CD4-positive, alpha-beta memory T cell (primary cell): ENCODE results near the gene GTPBP2. TPM values are rescaled to one million over a fixed set of nuclear protein-coding genes. Genes with fewer than 3 reads are reported as not detected.
A peak's percentile ranks its signal among the peaks of the same experiment; 100 is the strongest.
"Not testable (repeated sequence)": the region's sequence is repeated elsewhere in the genome, so short reads cannot be mapped to it uniquely, and the experiment has no call there.

Experiments used
- CTCF ChIA-PET: fragments of 350-600 bp; sonication (Branson Sonifier 250); formaldehyde crosslinking; loops from one replicate; lab custom pipeline; 2021; ENCODE audit warnings: inconsistent platforms; ENCODE audit not compliant: partially characterized antibody; lab: Charles Lee
- POLR2A ChIA-PET: fragments of 350-600 bp; sonication (Branson Sonifier 250); formaldehyde crosslinking; loops from one replicate; lab custom pipeline; 2021; ENCODE audit not compliant: partially characterized antibody; lab: Charles Lee
- DNase-seq, 5 donors: peaks; one replicate each; pipeline versions ENCODE4 v3.0.0 to v3.0.0-alpha.2; 2020 to 2022; ENCODE audit warnings: mixed read lengths in 1 of 5
- H3K27ac ChIP-seq: one replicate; pipeline ENCODE4 v1.7.0; 2013; ENCODE audit warnings: low read depth, low read length
- H3K27me3 ChIP-seq: 2 replicates; pipeline ENCODE4 v1.7.0; 2013; ENCODE audit warnings: mild to moderate bottlenecking, low read length, moderate library complexity; ENCODE audit not compliant: insufficient read depth
- H3K36me3 ChIP-seq: 2 replicates; pipeline ENCODE4 v1.7.0; 2013; ENCODE audit warnings: mild to moderate bottlenecking, low read length, moderate library complexity; ENCODE audit not compliant: insufficient read depth
- H3K4me1 ChIP-seq: 2 replicates; pipeline ENCODE4 v1.7.0; 2013; ENCODE audit warnings: mild to moderate bottlenecking, low read length, moderate library complexity; ENCODE audit not compliant: insufficient read depth
- H3K4me3 ChIP-seq, 2 donors: one replicate each; pipeline ENCODE4 v1.7.0; 2013; ENCODE audit warnings: low read length in 2 of 2, mild to moderate bottlenecking in 1 of 2
- H3K9me3 ChIP-seq, 2 donors: one replicate each; pipeline ENCODE4 v1.7.0; 2013; ENCODE audit warnings: low read length in 2 of 2, control low read depth in 1 of 2; ENCODE audit not compliant: control insufficient read depth in 1 of 2
- H3K27ac Mint-ChIP-seq, 7 donors: one replicate each; pipeline ENCODE4 v1.8.0; 2020 to 2021; ENCODE audit warnings: mixed read lengths in 7 of 7, mild to moderate bottlenecking in 6 of 7, inconsistent platforms in 3 of 7, moderate library complexity in 3 of 7
- H3K27me3 Mint-ChIP-seq, 2 donors: one replicate each; pipeline ENCODE4 v1.8.0; 2020 to 2021; ENCODE audit warnings: mixed read lengths in 2 of 2
- H3K36me3 Mint-ChIP-seq, 2 donors: one replicate each; pipeline ENCODE4 v1.8.0; 2020 to 2021; ENCODE audit warnings: mixed read lengths in 2 of 2, inconsistent platforms in 1 of 2, mild to moderate bottlenecking in 1 of 2
- H3K4me1 Mint-ChIP-seq, 4 donors: one replicate each; pipeline ENCODE4 v1.8.0; 2020 to 2021; ENCODE audit warnings: mixed read lengths in 4 of 4, mild to moderate bottlenecking in 1 of 4
- H3K4me3 Mint-ChIP-seq, 8 donors: one replicate each; pipeline ENCODE4 v1.8.0; 2020 to 2021; ENCODE audit warnings: mixed read lengths in 8 of 8, mild to moderate bottlenecking in 7 of 8, moderate library complexity in 6 of 8, inconsistent platforms in 3 of 8
- H3K9me3 Mint-ChIP-seq, 8 donors: one replicate each; pipeline ENCODE4 v1.8.0; 2020 to 2021; ENCODE audit warnings: mixed read lengths in 8 of 8, mild to moderate bottlenecking in 5 of 8, inconsistent platforms in 3 of 8, moderate library complexity in 1 of 8
- intact Hi-C: fragments of 100-400 bp; cut with micrococcal nuclease; formaldehyde crosslinking; loops from one replicate; pipeline ENCODE4 v1.15.1; 2023
- polyA plus RNA-seq, 2 donors: library from polyadenylated mRNA; unstranded; fragments of 300-500 nt; fragmentation: Illumina TruSeq; gene quantifications; one replicate each; pipeline ENCODE4 v1.2.3, GENCODE V29; 2021
- total RNA-seq, 2 experiments: library from RNA; stranded (reverse); gene quantifications; one replicate each; pipeline ENCODE4 v1.2.3, GENCODE V29; 2021

The GTPBP2 gene
- total and polyA plus RNA-seq, 4 experiments from 2014 or later: 0.83 to 85.0 (median 43.0) TPM

DNA sequence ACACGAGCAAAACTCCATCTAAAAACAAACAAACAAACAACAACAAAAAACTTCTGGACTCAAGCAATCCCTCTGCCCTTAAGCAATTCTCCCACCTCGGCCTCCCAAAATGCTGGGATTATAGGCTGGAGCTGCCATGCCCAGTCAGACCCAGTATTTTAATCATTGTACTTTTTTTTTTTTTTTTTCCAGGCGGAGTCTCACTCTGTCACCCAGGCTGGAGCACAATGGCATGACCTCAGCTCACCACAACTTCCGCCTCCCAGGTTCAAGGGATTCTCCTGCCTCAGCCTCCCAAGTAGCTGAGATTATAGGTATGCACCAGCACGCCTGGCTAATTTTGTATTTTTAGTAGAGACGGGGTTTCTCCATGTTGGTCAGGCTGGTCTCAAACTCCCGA lies 3.9 kb upstream of the GTPBP2 start:
- H3K4me3 ChIP-seq, H3K9me3 Mint-ChIP-seq, H3K27me3 Mint-ChIP-seq, H3K36me3 ChIP-seq, DNase-seq, CTCF ChIA-PET, H3K9me3 ChIP-seq, H3K4me3 Mint-ChIP-seq, H3K27ac Mint-ChIP-seq, POLR2A ChIA-PET, H3K27me3 ChIP-seq, H3K27ac ChIP-seq: not testable (repeated sequence)
- H3K4me1 ChIP-seq: peaks cover 40% of the 10 kb centered on the region
- intact Hi-C loops: loop anchor here (10.0 kb wide), 2 partner anchors 1068 to 1898 kb away; partner anchors contain the start of genes TFEB and UBR2
- Mint-ChIP-seq H3K36me3 (peaks cover 0 to 21% of the 10 kb centered on the region in 2 donors), H3K4me1 (peaks cover 26 to 57% (median 39%) of the 10 kb centered on the region in 4 donors)

GRCh38 chr6:43630980-43631619 lies 2.0 kb upstream of the GTPBP2 start:
- Mint-ChIP-seq H3K27me3 (no peaks in the 10 kb centered on the region), H3K9me3 (no peaks in the 10 kb centered on the region), H3K27ac (peak overlapping the region in 6 of 7 donors; percentile 23 to 79 (median 44)), H3K4me1 (peaks cover 37 to 65% (median 45%) of the 10 kb centered on the region in 4 donors), H3K4me3 (peak overlapping the region in 6 of 8 donors; percentile 17 to 72 (median 39)), H3K36me3 (peaks cover 4 to 23% of the 10 kb centered on the region in 2 donors)
- intact Hi-C loops: loop anchor here (10.0 kb wide), 2 partner anchors 1066 to 1896 kb away; partner anchors contain the start of genes TFEB and UBR2
- ChIA-PET POLR2A (interaction anchor here (0.6 to 3.0 kb wide), 3 partner anchors 13 to 860 kb away, joined by 3 to 28 read pairs (median 4); partner anchors contain the start of genes BICRAL and RSPH9), CTCF (interaction anchor here (0.7 kb wide), 2 partner anchors 39 to 586 kb away, joined by 3 read pairs; no protein-coding TSS in a partner anchor)
- H3K27ac ChIP-seq: no peak overlapping the region
- no peaks in the 10 kb centered on the region for H3K27me3 ChIP-seq
- H3K9me3 ChIP-seq: no peaks in the 10 kb centered on the region
- no peak for DNase-seq
- peaks cover 41% of the 10 kb centered on the region for H3K4me1 ChIP-seq
- peaks cover 3% of the 10 kb centered on the region for H3K36me3 ChIP-seq
- H3K4me3 ChIP-seq: no peak overlapping the region

- peak overlapping the region; percentile 97 to 99 (median 98) for H3K27ac Mint-ChIP-seq
- peak; percentile 82 to 96 (median 86) for DNase-seq
- Histone ChIP-seq H3K4me1 (peaks cover 33% of the 10 kb centered on the region), H3K4me3 (peak overlapping the region; percentile 89 to 95), H3K36me3 (peaks cover 17% of the 10 kb centered on the region), H3K27me3 (no peaks in the 10 kb centered on the region), H3K27ac (peak overlapping the region; percentile 84), H3K9me3 (no peaks in the 10 kb centered on the region)
- CTCF ChIA-PET: interaction anchor here (0.6 to 1.7 kb wide), 9 partner anchors 12 to 42 kb away, joined by 3 to 10 read pairs (median 3); no protein-coding TSS in a partner anchor
- peak overlapping the region; percentile 98 to 100 (median 99) for H3K4me3 Mint-ChIP-seq
- H3K36me3 Mint-ChIP-seq: peaks cover 6 to 30% of the 10 kb centered on the region in 2 donors
- peaks cover 29 to 51% (median 35%) of the 10 kb centered on the region in 4 donors for H3K4me1 Mint-ChIP-seq
- no peaks in the 10 kb centered on the region for H3K27me3 Mint-ChIP-seq
- POLR2A ChIA-PET: interaction anchor here (0.5 to 3.0 kb wide), 25 partner anchors 9 to 1842 kb away, joined by 3 to 28 read pairs (median 4); partner anchors contain the start of genes HSP90AB1, KLHDC3, MEA1 and MRPS18A
- no peaks in the 10 kb centered on the region for H3K9me3 Mint-ChIP-seq
- intact Hi-C loops: loop anchor here (1.0 to 10.0 kb wide), 6 partner anchors 53 to 1895 kb away; partner anchors contain the start of genes ABCC10, POLH, POLR1C and TFEB
These were observed 639 bp upstream of the GTPBP2 start for GRCh38 chr6:43629505-43630300.

- Histone ChIP-seq H3K9me3 (no peaks in the 10 kb centered on the region), H3K27ac (peak overlapping the region; percentile 70), H3K4me1 (peaks cover 32% of the 10 kb centered on the region), H3K4me3 (peak overlapping the region; percentile 75 to 94), H3K27me3 (no peaks in the 10 kb centered on the region), H3K36me3 (peaks cover 29% of the 10 kb centered on the region)
- H3K36me3 Mint-ChIP-seq: peaks cover 11 to 38% of the 10 kb centered on the region in 2 donors
- POLR2A ChIA-PET: interaction anchor here (0.7 to 3.0 kb wide), 15 partner anchors 9 to 1736 kb away, joined by 3 to 28 read pairs (median 5); partner anchors contain the start of genes HSP90AB1, KLHDC3, MEA1 and MRPS18A
- intact Hi-C loops: loop anchor here (1.0 to 2.0 kb wide), 4 partner anchors 52 to 1841 kb away; partner anchors contain the start of genes ABCC10, POLH, POLR1C and TOMM6
- peak; percentile 41 to 69 (median 52) for DNase-seq
- H3K4me1 Mint-ChIP-seq: peaks cover 27 to 44% (median 31%) of the 10 kb centered on the region in 4 donors
- H3K27ac Mint-ChIP-seq: peak overlapping the region; percentile 97 to 99 (median 98)
- H3K4me3 Mint-ChIP-seq: peak overlapping the region; percentile 98 to 100 (median 99)
- no peaks in the 10 kb centered on the region for H3K27me3 Mint-ChIP-seq
- CTCF ChIA-PET: interaction anchor here (0.9 to 1.7 kb wide), 5 partner anchors 11 to 43 kb away, joined by 3 to 10 read pairs (median 3); no protein-coding TSS in a partner anchor
- H3K9me3 Mint-ChIP-seq: no peaks in the 10 kb centered on the region
These were observed 516 bp downstream of the GTPBP2 start for GRCh38 chr6:43628393-43629103.

- CTCF ChIA-PET: interaction anchor here (0.6 kb wide), 2 partner anchors 8 to 57 kb away, joined by 3 read pairs; no protein-coding TSS in a partner anchor
These were observed 1.8 kb downstream of the GTPBP2 start for GRCh38 chr6:43627008-43627825.

More at GRCh38 chr6:43627008-43627825, 1.8 kb downstream of the GTPBP2 start:
- DNase-seq: no peak
- Mint-ChIP-seq H3K9me3 (no peaks in the 10 kb centered on the region), H3K27me3 (no peaks in the 10 kb centered on the region), H3K27ac (peak overlapping the region; percentile 12 to 99 (median 75)), H3K4me1 (peaks cover 28 to 46% (median 31%) of the 10 kb centered on the region in 4 donors), H3K36me3 (peaks cover 21 to 49% of the 10 kb centered on the region in 2 donors), H3K4me3 (peak overlapping the region; percentile 22 to 73 (median 62))
- intact Hi-C loops: no loop called here
- Histone ChIP-seq H3K9me3 (no peaks in the 10 kb centered on the region), H3K4me1 (peaks cover 32% of the 10 kb centered on the region), H3K27ac (no peak overlapping the region), H3K27me3 (no peaks in the 10 kb centered on the region), H3K36me3 (peaks cover 40% of the 10 kb centered on the region), H3K4me3 (peak overlapping the region in 1 of 2 donors; percentile 37)
- POLR2A ChIA-PET: interaction anchor here (0.7 to 1.3 kb wide), 3 partner anchors 9 to 620 kb away, joined by 3 to 7 read pairs (median 4); partner anchors contain the start of genes HSP90AB1 and MAD2L1BP
